Left lung (tissue), 10 donors: ENCODE results near the gene DLG4. TPM values are rescaled to one million over a fixed set of nuclear protein-coding genes. Genes with fewer than 3 reads are reported as not detected.
A peak's percentile ranks its signal among the peaks of the same experiment; 100 is the strongest.

Source experiments
- ATAC-seq: fragments of 200-7000 bp; cut with Tn5 transposase; one replicate; pipeline ENCODE4 v1.9.1; 2020; ENCODE audit warnings: moderate library complexity
- DNase-seq, 4 donors: peaks; one replicate each; pipeline ENCODE4 v3.0.0-alpha.2; 2013 to 2020
- H3K27ac ChIP-seq, 2 donors: fragments of 200-600 bp; sonication (generic) in 1 of 2; one replicate each; pipeline versions ENCODE4 v1.5.0 to v1.8.0; 2020 to 2021
- H3K27me3 ChIP-seq, 2 donors: fragments of 200-600 bp; sonication (generic) in 1 of 2; one replicate each; pipeline versions ENCODE4 v1.5.0 to v1.8.0; 2020 to 2021
- H3K36me3 ChIP-seq, 2 donors: fragments of 200-600 bp; sonication (generic) in 1 of 2; one replicate each; pipeline versions ENCODE4 v1.5.0 to v1.8.0; 2020 to 2021
- H3K4me1 ChIP-seq, 2 donors: fragments of 200-600 bp; one replicate each; pipeline ENCODE4 v1.8.0; 2021
- H3K4me3 ChIP-seq, 2 donors: fragments of 200-600 bp; sonication (generic) in 1 of 2; one replicate each; pipeline versions ENCODE4 v1.5.0 to v1.8.0; 2020 to 2021; ENCODE audit warnings: mild to moderate bottlenecking in 1 of 2
- H3K9me3 ChIP-seq, 2 donors: fragments of 200-600 bp; sonication (generic) in 1 of 2; one replicate each; pipeline versions ENCODE4 v1.5.0 to v1.8.0; 2020 to 2021
- intact Hi-C, 2 donors: fragments of 100-400 bp; cut with DNase I; formaldehyde crosslinking; loops; one replicate each; pipeline versions ENCODE4 v1.11.2 to v1.14.2; 2022
- polyA plus RNA-seq, 6 donors: library from polyadenylated mRNA; unstranded; fragments of 120-200 nt; gene quantifications; one replicate each; pipeline ENCODE4 v1.2.1, GENCODE V29; 2013; ENCODE audit not compliant: insufficient read length in 6 of 6
- total RNA-seq, 2 donors: library from RNA; stranded (reverse); fragmentation: NEBNext Ultra II Directional; extraction: Animal tissue kit (Norgen Biotek cat#: 25700); gene quantifications; one replicate each; pipeline ENCODE4 v1.2.1, GENCODE V29; 2021
- TF ChIP-seq, protein P1 (sequence below), 2 donors: fragments of 200-600 bp; sonication (generic) in 1 of 2; IDR thresholded peaks; one replicate each; pipeline versions ENCODE4 v1.5.0 to v1.8.0; 2021; ENCODE audit warnings: antibody characterized with exemption in 2 of 2
- donor health status: DM: no; HTN: yes; CAD: no.
- donor health status: DM: no; HTN: no; CAD: no.

DLG4 gene
- total and polyA plus RNA-seq, 8 donors: 25.9 to 60.0 (median 45.1) TPM

DNA sequence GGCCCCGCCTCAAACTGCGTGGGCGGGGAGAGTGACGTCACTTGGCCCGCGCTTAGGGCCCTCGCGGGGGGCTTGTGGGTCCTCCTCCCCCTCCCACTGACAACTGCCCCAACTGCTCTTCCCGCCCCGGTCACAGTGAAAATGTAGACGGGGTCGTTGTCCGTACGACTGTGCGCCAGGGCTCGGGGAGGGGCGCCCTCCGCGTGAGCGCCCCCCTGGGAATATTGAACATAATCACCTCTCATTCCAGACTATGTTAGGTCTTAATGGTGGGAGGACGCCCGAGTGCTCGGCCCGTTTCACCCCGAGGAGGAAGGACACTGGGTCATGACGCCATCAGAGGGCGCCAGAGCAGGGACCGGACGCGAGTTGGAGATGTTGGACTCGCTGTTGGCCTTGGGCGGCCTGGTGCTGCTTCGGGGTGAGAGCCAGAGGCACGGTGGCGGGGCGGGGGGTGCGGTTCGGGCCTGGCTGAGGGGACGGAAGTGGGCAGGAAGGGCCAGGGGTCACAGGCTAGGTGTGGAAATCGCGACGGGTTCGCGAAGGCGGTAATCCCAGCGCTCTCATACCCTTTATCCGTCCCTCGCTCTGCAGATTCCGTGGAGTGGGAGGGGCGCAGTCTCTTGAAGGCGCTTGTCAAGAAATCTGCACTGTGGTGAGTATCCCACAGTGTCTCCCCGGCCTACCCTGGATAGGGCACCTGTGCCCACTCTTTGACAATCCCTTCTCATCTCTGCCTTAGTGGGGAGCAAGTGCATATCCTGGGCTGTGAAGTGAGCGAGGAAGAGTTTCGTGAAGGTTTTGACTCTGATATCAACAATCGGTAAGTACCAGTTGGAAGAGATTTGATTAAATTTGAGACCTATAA lies 32.8 kb upstream of the DLG4 start, which contains the start of gene ELP5:
TSS of gene ELP5 (plus strand) at position 40 of the 868 bp plus-strand sequence. CDS start at position 376, 336 bp downstream.
- H3K4me1 ChIP-seq: peaks cover 18 to 46% of the 10 kb centered on the region in 2 donors
- DNase-seq (peak; percentile 94 to 98 (median 96)), ATAC-seq (peak; percentile 81)
- TF ChIP-seq, protein P1, sequence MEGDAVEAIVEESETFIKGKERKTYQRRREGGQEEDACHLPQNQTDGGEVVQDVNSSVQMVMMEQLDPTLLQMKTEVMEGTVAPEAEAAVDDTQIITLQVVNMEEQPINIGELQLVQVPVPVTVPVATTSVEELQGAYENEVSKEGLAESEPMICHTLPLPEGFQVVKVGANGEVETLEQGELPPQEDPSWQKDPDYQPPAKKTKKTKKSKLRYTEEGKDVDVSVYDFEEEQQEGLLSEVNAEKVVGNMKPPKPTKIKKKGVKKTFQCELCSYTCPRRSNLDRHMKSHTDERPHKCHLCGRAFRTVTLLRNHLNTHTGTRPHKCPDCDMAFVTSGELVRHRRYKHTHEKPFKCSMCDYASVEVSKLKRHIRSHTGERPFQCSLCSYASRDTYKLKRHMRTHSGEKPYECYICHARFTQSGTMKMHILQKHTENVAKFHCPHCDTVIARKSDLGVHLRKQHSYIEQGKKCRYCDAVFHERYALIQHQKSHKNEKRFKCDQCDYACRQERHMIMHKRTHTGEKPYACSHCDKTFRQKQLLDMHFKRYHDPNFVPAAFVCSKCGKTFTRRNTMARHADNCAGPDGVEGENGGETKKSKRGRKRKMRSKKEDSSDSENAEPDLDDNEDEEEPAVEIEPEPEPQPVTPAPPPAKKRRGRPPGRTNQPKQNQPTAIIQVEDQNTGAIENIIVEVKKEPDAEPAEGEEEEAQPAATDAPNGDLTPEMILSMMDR (IDR thresholded peaks at IDR 0.05): no peak
- H3K27me3 ChIP-seq: no peaks in the 10 kb centered on the region
- no peaks in the 10 kb centered on the region for H3K9me3 ChIP-seq
- intact Hi-C loops: no loop called here
- peaks cover 0 to 35% of the 10 kb centered on the region in 2 donors for H3K36me3 ChIP-seq
- H3K27ac ChIP-seq: peak within 1 kb of the TSS; percentile 99 to 100
- peak within 1 kb of the TSS; percentile 83 to 95 for H3K4me3 ChIP-seq

DNA sequence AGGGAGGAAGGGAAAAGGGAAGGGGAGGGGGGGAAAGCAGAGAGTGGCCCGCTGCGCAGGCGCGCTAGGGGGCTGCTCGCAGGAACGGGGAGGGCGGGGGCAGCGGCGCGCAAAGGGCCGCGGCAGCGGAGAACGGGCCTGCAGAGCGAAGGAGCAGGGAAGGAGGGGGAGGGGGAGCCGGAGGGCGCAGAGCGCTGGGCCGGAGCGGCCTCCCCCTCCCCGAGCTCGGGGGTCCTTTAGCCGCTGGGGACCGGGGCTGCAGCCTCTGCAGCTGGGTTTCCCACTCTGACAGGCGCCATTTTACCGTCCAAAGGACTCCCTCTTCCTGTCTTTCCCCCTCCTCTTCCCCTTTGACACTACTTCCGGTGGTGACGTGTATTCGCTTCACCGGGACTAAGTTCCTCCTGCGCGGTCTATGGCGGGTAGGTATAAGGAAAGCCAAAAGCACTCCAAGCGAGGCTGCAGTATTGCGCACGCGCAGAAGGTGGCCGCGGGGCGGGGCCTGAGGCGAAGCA lies 32.1 kb upstream of the DLG4 start, which contains the start of gene CTDNEP1:
TSS of gene CTDNEP1 (minus strand) at position 74 of the 515 bp plus-strand sequence. CDS start 438 bp downstream, outside the sequence.
- intact Hi-C loops: no loop called here
- Histone ChIP-seq H3K4me3 (peak within 1 kb of the TSS; percentile 83 to 95), H3K4me1 (peaks cover 18 to 47% of the 10 kb centered on the region in 2 donors), H3K36me3 (peaks cover 0 to 34% of the 10 kb centered on the region in 2 donors), H3K27me3 (no peaks in the 10 kb centered on the region), H3K27ac (peak within 1 kb of the TSS; percentile 99 to 100), H3K9me3 (no peaks in the 10 kb centered on the region)
- TF ChIP-seq, protein P1 (IDR thresholded peaks at IDR 0.05): no peak
- ATAC-seq (peak; percentile 90), DNase-seq (peak; percentile 99 to 100 (median 99))

DNA sequence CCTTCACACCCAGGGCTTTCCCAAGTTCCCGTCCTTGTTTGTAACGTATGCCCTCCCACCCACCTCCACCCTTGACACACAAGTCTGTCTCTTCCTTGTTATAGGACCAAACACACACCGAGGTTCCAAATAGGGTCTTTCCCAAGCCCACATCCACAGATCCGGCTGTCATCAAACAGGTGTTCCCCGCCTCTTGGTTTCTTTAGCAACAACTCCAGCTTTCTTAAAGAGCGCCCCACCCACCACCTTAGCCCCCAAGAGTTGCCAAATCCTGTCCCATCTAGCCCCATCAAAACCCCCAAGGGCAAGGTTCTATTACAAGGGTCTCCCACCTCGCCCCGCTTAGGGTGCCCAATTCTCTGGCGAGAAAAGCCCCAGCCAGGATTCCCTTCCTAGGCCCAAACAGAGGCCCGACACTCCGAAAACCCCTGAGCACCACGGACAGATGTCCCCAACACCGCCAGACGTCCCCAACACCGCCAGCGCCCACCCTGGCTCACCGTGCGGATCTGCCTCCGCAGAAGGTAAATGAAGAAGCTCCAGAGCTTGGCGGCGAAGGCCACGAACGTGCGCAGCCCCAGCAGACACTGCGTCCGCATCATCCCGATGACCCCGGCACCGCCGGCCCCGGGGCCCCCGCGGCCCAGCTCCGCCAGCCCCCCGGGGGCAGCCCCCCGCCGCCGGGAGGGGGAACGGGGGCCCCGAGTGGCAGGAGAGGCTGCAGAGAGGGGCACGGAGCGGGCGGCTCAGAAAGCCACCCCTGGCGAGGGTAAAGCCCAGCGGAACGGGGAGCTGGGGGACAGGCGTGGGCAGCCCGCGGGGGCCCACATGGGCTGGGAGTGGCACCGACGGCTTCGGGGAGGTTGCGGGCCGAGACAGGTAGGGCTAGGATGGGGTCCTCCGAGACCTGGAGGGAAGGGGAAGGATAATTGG lies 31.3 kb upstream of the DLG4 start:
- Histone ChIP-seq H3K27me3 (no peaks in the 10 kb centered on the region), H3K4me3 (peak overlapping the region; percentile 83 to 95), H3K27ac (peak overlapping the region; percentile 99 to 100), H3K36me3 (peaks cover 0 to 34% of the 10 kb centered on the region in 2 donors), H3K9me3 (no peaks in the 10 kb centered on the region), H3K4me1 (peaks cover 18 to 47% of the 10 kb centered on the region in 2 donors)
- DNase-seq: peak in 2 of 4 donors; percentile 53 to 88
- TF ChIP-seq, protein P1 (IDR thresholded peaks at IDR 0.05): no peak
- no peak for ATAC-seq
- intact Hi-C loops: no loop called here

DNA sequence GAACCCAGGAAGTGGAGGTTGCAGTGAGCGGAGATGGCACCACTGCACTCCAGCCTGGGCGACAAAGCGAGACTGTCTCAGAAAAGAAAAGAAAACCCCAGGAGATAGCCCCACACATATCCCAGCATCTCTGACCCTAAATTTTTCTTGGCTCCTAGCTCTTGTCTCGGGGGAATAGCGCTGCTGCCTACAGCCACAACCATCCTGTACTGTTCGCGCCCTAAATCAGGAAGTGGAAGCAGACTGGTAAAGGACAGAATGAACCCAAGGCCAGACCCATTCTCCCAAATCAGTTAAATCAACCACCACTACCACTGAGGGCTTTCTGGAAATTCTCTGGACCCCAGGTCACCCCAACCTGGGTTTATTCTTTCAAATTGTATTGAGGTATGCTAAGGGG lies 30.2 kb upstream of the DLG4 start:
- ATAC-seq (no peak), DNase-seq (no peak)
- Histone ChIP-seq H3K27ac (peak overlapping the region in 1 of 2 donors; percentile 100), H3K9me3 (no peaks in the 10 kb centered on the region), H3K36me3 (peaks cover 0 to 34% of the 10 kb centered on the region in 2 donors), H3K4me1 (peaks cover 18 to 47% of the 10 kb centered on the region in 2 donors), H3K4me3 (peak overlapping the region; percentile 83 to 95), H3K27me3 (no peaks in the 10 kb centered on the region)
- TF ChIP-seq, protein P1 (IDR thresholded peaks at IDR 0.05): no peak
- intact Hi-C loops: no loop called here
